Right atrium auricular region (tissue), 2 donors: ENCODE results near the gene ZNF774. TPM values are rescaled to one million over a fixed set of nuclear protein-coding genes. Genes with fewer than 3 reads are reported as not detected.

Experiments
- DNase-seq: peaks from one replicate; pipeline ENCODE4 v3.0.0-alpha.2; 2019; ENCODE audit warnings: low spot score
- H3K27ac ChIP-seq, 2 donors: fragments of 200-600 bp; sonication (generic); 1 replicate in 1 of 2; 2 replicates in 1 of 2; pipeline ENCODE4 v1.5.1; 2016 to 2019
- H3K27me3 ChIP-seq, 2 donors: fragments of 200-600 bp; sonication (generic); one replicate each; pipeline versions ENCODE4 v1.5.1 to v1.6.0; 2017 to 2019
- H3K36me3 ChIP-seq: fragments of 200-600 bp; sonication (generic); one replicate; pipeline ENCODE4 v1.5.1; 2016
- H3K4me1 ChIP-seq, 2 donors: fragments of 200-600 bp; sonication (generic); one replicate each; pipeline versions ENCODE4 v1.5.1 to v1.6.0; 2017 to 2019
- H3K4me3 ChIP-seq, 2 donors: fragments of 200-600 bp; sonication (generic); 1 replicate in 1 of 2; 2 replicates in 1 of 2; pipeline ENCODE4 v1.5.1; 2017 to 2019; ENCODE audit warnings: mild to moderate bottlenecking in 1 of 2, moderate library complexity in 1 of 2
- H3K9me3 ChIP-seq, 2 donors: fragments of 200-600 bp; sonication (generic); one replicate each; pipeline ENCODE4 v1.5.1; 2019
- CTCF ChIP-seq, 2 donors: fragments of 200-600 bp; sonication (generic); IDR thresholded peaks; one replicate each; pipeline ENCODE4 v1.5.1; 2019; ENCODE audit warnings: antibody characterized with exemption in 2 of 2
- total RNA-seq, 2 donors: library from RNA; depleted of rRNA; stranded (reverse); fragments of >200 nt; gene quantifications; one replicate each; pipeline ENCODE4 v1.1.0, GENCODE V29; 2016

The ZNF774 gene
- total RNA-seq, 2 donors from 2014 or later: 3.7 to 4.3 TPM

- DNase-seq: no peak
- Histone ChIP-seq H3K4me1 (peaks cover 0 to 22% of the 10 kb centered on the region in 2 donors), H3K36me3 (no peaks in the 10 kb centered on the region), H3K27ac (no peak overlapping the region), H3K4me3 (no peak overlapping the region), H3K27me3 (no peaks in the 10 kb centered on the region), H3K9me3 (no peaks in the 10 kb centered on the region)
- no peak for TF ChIP-seq CTCF (IDR thresholded peaks at IDR 0.05)
Observed at GRCh38 chr15:90386221-90386620, 34.1 kb downstream of the ZNF774 start.

DNA sequence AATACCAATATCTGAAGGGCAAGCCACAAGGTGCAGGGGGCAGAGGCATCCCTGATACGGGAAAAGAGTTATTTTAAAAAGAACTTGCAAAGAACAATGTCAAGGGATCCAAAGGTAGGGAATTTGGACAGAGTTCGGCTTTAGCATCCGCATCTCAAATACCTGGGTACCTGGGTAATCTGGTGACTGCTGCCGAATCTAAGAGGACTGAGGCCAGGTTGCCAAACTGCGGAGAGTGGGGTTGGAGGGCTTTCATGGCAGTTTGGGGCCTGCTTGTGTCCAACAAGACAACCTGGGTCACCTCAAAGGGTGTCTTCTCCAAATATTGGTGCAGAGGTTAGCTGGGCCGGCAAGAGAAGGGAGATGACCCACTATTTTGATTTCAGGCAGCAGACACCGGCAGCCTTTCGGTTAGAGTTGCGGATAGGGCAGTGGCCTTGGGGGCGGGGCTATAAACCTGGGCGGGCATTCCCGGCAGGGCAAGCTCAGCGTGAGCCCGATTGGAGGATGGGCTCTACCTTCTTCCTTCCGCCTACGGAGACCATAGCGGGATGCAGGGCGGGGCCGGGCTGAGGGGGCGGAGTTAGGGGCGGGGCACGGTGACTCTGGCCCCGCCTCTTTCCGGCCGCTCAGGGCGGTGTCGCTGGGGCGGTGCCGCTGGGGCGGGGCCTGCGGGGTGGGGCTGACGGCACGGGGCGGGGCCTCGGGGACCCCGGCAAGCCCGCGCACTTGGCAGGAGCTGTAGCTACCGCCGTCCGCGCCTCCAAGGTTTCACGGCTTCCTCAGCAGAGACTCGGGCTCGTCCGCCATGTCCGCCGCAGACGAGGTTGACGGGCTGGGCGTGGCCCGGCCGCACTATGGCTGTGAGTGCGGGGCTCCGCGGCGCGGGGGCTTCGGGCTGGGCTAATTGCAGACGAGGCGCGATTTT, 35.7 kb downstream of the ZNF774 start, which contains the start of gene IQGAP1:
Gene IQGAP1, plus strand, starts transcription at position 709 of the 928 bp plus-strand sequence. Its CDS starts 100 bp downstream, at position 809.
- Histone ChIP-seq H3K27me3 (no peaks in the 10 kb centered on the region), H3K4me3 (peak within 1 kb of the TSS; percentile 89 to 98), H3K27ac (peak within 1 kb of the TSS; percentile 98), H3K36me3 (peaks cover 3% of the 10 kb centered on the region), H3K4me1 (peaks cover 0 to 36% of the 10 kb centered on the region in 2 donors), H3K9me3 (no peaks in the 10 kb centered on the region)
- peak; percentile 98 for DNase-seq
- no peak for TF ChIP-seq CTCF (IDR thresholded peaks at IDR 0.05)

GRCh38 chr15:90388462-90389380, 36.6 kb downstream of the ZNF774 start:
- TF ChIP-seq CTCF (IDR thresholded peaks at IDR 0.05): no peak
- Histone ChIP-seq H3K36me3 (peaks cover 3% of the 10 kb centered on the region), H3K4me3 (peak overlapping the region; percentile 89 to 98), H3K9me3 (no peaks in the 10 kb centered on the region), H3K4me1 (peaks cover 0 to 45% of the 10 kb centered on the region in 2 donors), H3K27me3 (no peaks in the 10 kb centered on the region), H3K27ac (peak overlapping the region; percentile 98)
- peak; percentile 76 for DNase-seq

DNA sequence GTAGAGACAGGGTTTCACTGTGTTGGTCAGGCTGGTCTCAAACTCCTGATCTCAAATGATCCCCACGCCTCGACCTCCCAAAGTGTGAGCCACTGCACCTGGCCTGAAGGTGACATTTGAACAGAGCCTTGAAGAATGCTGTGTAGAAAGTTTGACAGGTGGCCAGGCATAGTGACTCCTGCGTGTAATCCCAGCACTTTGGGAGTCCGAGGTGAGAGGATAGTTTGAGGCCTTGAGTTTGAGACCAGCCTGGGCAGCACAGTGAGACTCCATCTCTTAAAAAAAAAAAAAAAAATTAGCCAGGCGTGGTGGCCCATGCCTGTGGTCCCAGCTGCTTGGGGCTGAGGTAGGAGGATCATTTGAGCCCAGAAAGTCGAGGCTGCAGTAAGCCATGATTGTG, 37.4 kb downstream of the ZNF774 start:
- Histone ChIP-seq H3K9me3 (no peaks in the 10 kb centered on the region), H3K4me3 (peak overlapping the region; percentile 89 to 98), H3K27me3 (no peaks in the 10 kb centered on the region), H3K36me3 (peaks cover 3% of the 10 kb centered on the region), H3K4me1 (peaks cover 0 to 51% of the 10 kb centered on the region in 2 donors), H3K27ac (peak overlapping the region; percentile 98)
- no peak for DNase-seq
- no peak for TF ChIP-seq CTCF (IDR thresholded peaks at IDR 0.05)

- Histone ChIP-seq H3K27me3 (no peaks in the 10 kb centered on the region), H3K4me3 (no peak overlapping the region), H3K4me1 (peaks cover 0 to 79% of the 10 kb centered on the region in 2 donors), H3K9me3 (no peaks in the 10 kb centered on the region), H3K36me3 (peaks cover 3% of the 10 kb centered on the region), H3K27ac (no peak overlapping the region)
- no peak for DNase-seq
- TF ChIP-seq CTCF (IDR thresholded peaks at IDR 0.05): no peak
Observed at GRCh38 chr15:90393040-90393439, 41.0 kb downstream of the ZNF774 start.
